ENCODE results near the gene DDX50.
"Not testable (repeated sequence)": the region's sequence is repeated elsewhere in the genome, so short reads cannot be mapped to it uniquely, and the experiment has no call there.

The DDX50 gene

GRCh38 chr10:68924593-68924992 is 23.5 kb downstream of the DDX50 start:
- no peak for DNase-seq

- DNase-seq = no peak
Observed at GRCh38 chr10:68925489-68925888, 24.4 kb downstream of the DDX50 start.

DNA sequence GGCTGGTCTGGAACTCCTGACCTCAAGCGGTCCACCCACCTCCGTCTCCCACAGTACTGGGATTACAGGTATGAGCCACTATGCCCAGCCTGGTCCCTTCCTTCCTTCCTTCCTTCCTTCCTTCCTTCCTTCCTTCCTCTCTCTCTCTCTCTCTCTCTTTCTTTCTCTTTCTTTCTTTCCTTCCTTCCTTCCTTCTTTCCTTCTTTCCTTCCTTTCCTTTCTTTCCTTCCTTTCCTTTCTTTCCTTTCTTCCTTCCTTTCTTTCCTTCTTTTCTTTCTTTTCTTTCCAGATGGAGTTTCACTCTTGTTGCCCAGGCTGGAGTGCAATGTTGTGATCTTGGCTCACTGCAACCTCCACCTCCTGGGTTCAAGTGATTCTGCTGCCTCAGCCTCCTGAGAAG is 28.0 kb downstream of the DDX50 start:
- DNase-seq = not testable (repeated sequence)

DNA sequence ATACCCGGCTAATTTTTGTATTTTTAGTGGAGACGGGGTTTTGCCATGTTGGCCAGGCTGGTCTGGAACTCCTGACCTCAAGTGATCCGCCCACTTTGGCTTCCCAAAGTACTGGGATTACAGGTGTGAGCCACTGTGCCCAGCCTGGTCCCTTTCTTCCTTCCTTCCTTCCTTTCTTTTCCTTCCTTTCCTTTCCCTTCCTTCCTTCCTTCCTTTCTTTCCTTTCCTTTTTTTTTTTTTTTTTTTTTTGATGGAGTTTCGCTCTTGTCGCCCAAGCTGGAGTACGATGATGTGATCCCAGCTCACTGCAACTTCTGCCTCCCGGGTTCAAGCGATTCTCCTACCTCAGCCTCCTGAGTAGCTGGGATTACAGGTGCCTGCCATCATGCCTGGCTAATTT is 28.8 kb downstream of the DDX50 start:
- DNase-seq = not testable (repeated sequence)

DNA sequence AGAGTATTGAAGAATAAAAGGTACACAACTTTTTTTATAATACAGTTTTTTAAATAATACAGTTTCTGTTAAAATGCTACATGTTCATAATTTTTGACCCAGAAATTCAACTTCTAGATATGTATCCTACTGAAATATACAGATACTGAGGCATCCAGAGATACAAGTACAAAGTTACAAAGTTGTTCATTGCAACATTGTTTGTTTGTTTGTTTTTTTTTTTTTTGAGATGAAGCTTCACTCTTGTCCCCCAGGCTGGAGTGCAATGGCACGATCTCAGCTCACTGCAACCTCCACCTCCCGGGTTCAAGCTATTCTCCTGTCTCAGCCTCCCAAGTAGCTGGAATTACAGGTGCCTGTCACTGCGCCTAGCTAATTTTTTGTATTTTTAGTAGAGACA is 31.7 kb downstream of the DDX50 start:
- DNase-seq = not testable (repeated sequence)

DNA sequence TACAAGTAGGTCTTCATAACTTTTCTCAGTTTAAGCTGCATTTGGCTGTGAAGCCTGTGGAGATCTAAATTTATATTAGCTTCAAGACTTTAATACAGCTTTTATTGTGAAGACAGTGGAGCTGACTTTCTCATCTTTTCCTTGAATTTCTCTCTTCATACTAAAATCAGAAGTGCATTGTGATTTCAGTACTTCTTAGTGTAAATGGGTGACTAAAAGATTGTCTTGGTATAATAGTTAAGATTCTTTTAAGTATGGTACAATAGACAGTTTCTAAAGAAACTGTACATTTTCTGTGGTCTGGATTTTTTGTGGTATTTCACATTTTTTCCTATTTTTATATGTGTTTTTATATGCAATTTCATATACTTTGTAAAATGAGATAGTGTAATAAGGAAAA is 33.9 kb downstream of the DDX50 start:
- DNase-seq = no peak

- no peak for DNase-seq
Observed at GRCh38 chr10:68938117-68938516, 37.0 kb downstream of the DDX50 start.

DNA sequence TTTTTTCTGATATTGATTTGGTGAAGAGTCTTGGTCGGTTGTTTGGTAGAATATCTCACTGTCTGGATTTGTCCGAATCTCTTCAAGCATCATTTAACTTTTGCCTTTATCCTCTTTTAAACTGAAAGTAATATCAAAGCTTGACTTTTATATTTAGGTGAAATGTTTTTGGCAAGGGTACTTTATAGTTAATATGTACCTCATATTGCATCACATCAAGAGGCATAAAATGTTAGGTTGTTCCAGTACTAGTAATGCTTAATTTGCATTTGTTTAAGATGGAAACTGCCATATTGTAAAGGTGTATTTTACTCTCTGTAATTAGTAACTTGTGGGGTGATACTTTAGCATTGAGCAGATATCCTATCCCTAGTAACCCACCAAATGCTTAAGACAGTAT is 37.8 kb downstream of the DDX50 start:
- no peak for DNase-seq

- DNase-seq = not testable (repeated sequence)
Observed at GRCh38 chr10:68940917-68941316, 39.8 kb downstream of the DDX50 start.

GRCh38 chr10:68950598-68950997 is 49.5 kb downstream of the DDX50 start:
- DNase-seq = no peak

- DNase-seq = no peak
Observed at GRCh38 chr10:68954904-68955303, 53.8 kb downstream of the DDX50 start.

DNA sequence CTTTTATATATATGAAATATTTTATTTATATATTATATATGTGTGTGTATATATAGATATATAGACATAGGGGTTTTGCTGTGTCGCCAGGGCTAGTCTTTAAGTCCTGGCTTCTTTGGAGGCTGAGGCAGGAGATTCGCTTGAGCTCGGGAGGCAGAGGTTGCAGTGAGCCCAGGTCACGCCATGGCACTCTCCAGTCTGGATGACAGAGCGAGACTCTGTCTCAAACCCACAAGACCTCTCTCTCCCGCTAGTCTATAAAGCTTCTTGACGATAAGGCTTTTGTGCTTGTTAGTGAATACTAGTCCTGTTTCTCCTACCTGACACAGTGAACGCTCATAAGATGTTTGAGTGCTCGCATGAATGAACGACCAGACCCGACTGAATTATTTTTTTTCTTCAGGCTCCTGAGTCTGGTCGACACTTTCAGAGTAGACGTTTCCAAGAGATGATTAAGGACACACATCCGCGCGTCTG is 54.3 kb downstream of the DDX50 start:
- DNase-seq = no peak

DNA sequence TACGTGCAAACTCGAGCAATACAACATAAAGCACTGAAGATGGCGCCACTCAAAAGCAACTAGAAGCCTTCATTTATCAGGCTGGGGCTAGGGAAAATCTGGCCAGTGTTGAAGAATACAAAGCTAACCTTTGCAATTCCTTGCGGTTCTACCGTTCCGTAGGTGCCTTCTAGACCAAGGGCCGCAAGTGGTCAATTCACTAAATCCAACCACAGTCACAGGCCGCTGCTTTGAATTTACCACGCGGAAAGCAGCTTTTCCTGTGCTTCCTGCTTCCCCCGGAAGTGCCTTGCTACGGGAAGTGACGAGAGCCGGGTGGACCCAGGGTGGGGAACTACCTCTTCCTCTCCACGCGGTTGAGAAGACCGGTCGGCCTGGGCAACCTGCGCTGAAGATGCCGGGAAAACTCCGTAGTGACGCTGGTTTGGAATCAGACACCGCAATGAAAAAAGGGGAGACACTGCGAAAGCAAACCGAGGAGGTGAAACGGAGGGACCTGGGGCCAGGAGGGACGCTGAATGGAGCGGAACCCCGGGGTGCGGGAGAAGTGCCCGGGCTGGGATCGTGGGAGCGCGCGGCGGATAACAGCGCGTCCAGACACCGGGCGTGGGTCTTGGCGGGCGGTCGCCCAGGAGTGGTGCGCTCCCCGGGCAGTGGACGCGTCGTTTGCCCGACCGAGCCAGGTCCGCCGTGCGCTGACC is 54.9 kb downstream of the DDX50 start, which contains the start of gene DDX21:
DDX21 (plus strand) TSS at position 339 of the 701 bp plus-strand sequence; CDS start at position 395, 56 bp downstream.
- DNase-seq = peak; percentile 71

- no peak for DNase-seq
Observed at GRCh38 chr10:68957284-68957615, 56.1 kb downstream of the DDX50 start.

DNA sequence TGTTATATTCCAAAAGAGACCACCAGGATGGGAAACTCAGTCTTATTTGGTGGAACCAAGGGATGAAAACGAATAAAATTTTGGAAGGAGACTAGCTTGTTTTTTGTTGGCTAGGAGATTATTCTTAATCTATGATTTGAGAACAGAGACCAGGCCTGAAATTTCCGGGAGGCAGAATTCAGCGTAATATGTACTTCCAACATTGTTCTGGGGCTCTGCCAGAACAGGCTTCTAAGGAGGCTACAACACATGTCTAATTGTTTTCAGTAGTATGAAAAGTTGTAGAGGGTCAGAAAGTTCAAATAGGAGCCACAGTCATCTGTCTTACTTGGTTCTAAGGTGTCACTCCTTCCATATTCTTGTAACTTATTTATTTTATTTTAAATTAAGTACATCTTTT is 56.5 kb downstream of the DDX50 start:
- DNase-seq = no peak

DNA sequence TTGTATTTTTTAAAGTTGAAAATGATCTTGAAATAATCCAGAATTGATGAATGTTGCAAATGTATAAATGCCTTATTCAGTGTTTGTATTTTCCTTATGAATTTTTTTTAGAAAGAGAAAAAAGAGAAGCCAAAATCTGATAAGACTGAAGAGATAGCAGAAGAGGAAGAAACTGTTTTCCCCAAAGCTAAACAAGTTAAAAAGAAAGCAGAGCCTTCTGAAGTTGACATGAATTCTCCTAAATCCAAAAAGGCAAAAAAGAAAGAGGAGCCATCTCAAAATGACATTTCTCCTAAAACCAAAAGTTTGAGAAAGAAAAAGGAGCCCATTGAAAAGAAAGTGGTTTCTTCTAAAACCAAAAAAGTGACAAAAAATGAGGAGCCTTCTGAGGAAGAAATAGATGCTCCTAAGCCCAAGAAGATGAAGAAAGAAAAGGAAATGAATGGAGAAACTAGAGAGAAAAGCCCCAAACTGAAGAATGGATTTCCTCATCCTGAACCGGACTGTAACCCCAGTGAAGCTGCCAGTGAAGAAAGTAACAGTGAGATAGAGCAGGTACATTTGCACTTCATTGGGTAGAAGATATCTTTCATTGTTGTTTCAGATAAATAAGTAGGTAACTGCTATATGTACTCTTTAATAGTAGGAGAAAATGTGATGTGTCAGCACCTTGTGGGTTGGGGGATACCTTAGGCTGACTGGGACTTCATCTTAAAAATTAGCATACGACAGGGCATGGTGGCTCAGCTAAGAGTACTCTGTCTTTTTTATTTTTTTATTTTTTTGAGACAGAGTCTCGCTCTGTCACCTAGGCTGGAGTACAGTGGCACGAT is 58.8 kb downstream of the DDX50 start:
- DNase-seq = no peak

- no peak for DNase-seq
Observed at GRCh38 chr10:68963151-68963550, 62.0 kb downstream of the DDX50 start.

- no peak for DNase-seq
Observed at GRCh38 chr10:68973975-68974374, 72.9 kb downstream of the DDX50 start.

GRCh38 chr10:68975936-68976473 is 74.9 kb downstream of the DDX50 start:
- DNase-seq = not testable (repeated sequence)

DNA sequence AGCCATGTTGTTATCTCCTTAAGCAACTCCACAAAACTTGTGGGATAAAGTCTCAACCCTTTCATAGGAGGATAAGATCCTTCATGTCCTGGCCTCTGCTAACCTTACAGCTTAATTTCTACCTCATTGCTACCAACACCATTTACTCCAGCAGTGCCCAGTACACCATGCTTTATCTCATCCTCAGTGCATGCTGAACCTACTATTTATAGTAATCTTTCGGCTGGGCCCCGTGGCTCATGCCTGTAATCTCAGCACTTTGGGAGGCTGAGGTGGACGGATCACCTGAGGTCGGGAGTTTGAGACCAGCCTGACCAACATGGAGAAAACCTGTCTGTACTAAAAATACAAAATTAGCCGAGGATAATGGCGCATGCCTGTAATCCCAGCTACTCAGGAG is 78.6 kb downstream of the DDX50 start:
- DNase-seq = not testable (repeated sequence)

DNA sequence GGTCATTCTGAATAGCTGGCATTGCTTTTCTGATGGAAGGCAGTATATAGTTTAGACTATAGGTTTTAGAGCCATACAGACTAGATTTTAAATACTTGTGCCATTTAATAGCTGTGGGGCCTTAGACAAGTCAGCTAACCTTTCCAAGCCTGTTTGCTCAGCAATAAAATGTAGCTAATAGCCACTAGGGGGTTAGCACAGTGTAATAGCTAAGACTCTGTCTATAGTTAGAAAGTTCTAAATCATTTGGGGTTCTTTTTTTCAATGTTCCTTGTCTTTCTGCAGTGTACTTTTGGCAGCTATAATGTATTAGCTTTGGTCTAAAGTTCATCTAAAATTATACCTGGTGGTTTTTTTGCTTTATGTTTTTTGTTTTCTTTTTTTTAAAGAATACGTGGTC is 80.0 kb downstream of the DDX50 start:
- no peak for DNase-seq

DNA sequence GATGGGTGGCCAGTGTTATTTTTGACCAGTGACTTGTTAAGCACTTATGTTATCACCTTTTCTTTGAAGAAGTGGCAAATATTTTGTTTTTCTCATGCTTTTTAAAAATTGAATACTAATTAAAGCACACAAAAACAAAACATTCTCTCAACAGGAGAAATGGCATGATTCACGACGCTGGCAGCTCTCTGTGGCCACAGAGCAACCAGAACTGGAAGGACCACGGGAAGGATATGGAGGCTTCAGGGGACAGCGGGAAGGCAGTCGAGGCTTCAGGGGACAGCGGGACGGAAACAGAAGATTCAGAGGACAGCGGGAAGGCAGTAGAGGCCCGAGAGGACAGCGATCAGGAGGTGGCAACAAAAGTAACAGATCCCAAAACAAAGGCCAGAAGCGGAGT is 81.3 kb downstream of the DDX50 start:
- DNase-seq = no peak

DNA sequence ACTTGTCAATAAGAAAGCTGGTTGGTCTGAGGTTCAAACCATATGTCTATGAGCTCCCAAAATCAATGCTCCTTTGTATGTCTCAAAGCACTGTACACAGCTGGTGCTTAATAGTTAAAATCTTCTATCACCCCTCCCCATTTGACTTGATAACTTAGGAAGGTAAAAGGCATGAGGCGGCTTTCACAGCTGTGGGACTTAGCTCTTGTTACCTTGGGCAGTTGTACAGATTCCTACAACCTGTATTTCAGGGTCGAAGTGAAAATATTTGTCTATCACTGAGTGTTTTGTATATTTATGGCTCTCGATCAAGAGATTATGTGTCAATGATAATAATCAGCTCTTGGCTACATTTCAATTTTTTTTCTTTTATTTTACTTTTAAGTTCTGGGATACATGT is 86.5 kb downstream of the DDX50 start:
- no peak for DNase-seq

All from NCI-H1105 treated with DMSO at 0.1 percent for 48 hours (cell line).